A549 (cell line): ENCODE data around the gene NDUFS8. TPM values are rescaled to one million over a fixed set of nuclear protein-coding genes. Genes with fewer than 3 reads are reported as not detected.

Experiments
- ATAC-seq, 2 experiments: fragments of 200-7000 bp in 1 of 2; fragments of >200 bp in 1 of 2; cut with Nextera tagmentation in 1 of 2; cut with Tn5 transposase in 1 of 2; 3 replicates each; pipeline versions ENCODE4 v1.8.0 to v1.9.1; 2018 to 2020; ENCODE audit warnings: mild to moderate bottlenecking in 1 of 2, moderate library complexity in 1 of 2
- CTCF ChIA-PET: fragments of 300-600 bp; sonication (Branson Sonifier 250); formaldehyde crosslinking; extraction: SDS; loops from one replicate; lab custom pipeline; 2021; ENCODE audit warnings: antibody characterized with exemption, inconsistent platforms; lab: Yijun Ruan, JAX
- POLR2A ChIA-PET: fragments of 350-600 bp; formaldehyde crosslinking; extraction: SDS; loops from one replicate; lab custom pipeline; 2021; ENCODE audit warnings: antibody characterized with exemption, inconsistent platforms; lab: Yijun Ruan, JAX
- DNase-seq, 2 experiments: peaks; one replicate each; pipeline versions ENCODE4 v3.0.0 to v3.0.0-alpha.2; 2011 to 2016; ENCODE audit warnings: low read depth in 1 of 2, low spot score in 1 of 2
- FAIRE-seq: peaks from 2 replicates; lab custom pipeline; 2011; peaks lifted over from hg19 to GRCh38; lab: Jason Lieb, UNC
- H3K27ac ChIP-seq, 2 experiments: fragments of >200 bp; sonication (Bioruptor Twin); formaldehyde crosslinking; 3 replicates each; pipeline ENCODE4 v1.5.1; 2016 to 2017
- H3K4me1 ChIP-seq: fragments of >200 bp; sonication (Bioruptor Twin); formaldehyde crosslinking; 3 replicates; pipeline ENCODE4 v1.6.1; 2016
- H3K4me2 ChIP-seq: fragments of >200 bp; sonication (Bioruptor Twin); formaldehyde crosslinking; 3 replicates; pipeline ENCODE4 v1.6.1; 2016
- H3K4me3 ChIP-seq: fragments of >200 bp; sonication (Bioruptor Twin); formaldehyde crosslinking; 3 replicates; pipeline ENCODE4 v1.5.1; 2016
- H3K9me3 ChIP-seq: fragments of >200 bp; sonication (Bioruptor Twin); formaldehyde crosslinking; 3 replicates; pipeline ENCODE4 v1.6.1; 2016
- CBX2 ChIP-seq: fragments of 200-600 bp; sonication (generic); IDR thresholded peaks from 2 replicates; pipeline ENCODE4 v1.6.1; 2016; ENCODE audit warnings: low read depth, mild to moderate bottlenecking, borderline replicate concordance
- CBX8 ChIP-seq: fragments of 200-600 bp; sonication (generic); IDR thresholded peaks from 2 replicates; pipeline ENCODE4 v1.6.1; 2016
- EHMT2 ChIP-seq: fragments of 200-600 bp; sonication (generic); IDR thresholded peaks from 2 replicates; pipeline ENCODE4 v1.6.1; 2016; ENCODE audit warnings: antibody characterized with exemption, low read depth, mild to moderate bottlenecking, moderate library complexity
- EP300 ChIP-seq, 2 experiments: fragments of >200 bp; sonication (Bioruptor Twin); formaldehyde crosslinking; IDR thresholded peaks; 2 replicates in 1 of 2; 3 replicates in 1 of 2; pipeline ENCODE4 v1.6.1; 2016 to 2017
- FOSB ChIP-seq: fragments of 250-450 bp; sonication (Bioruptor Pico); IDR thresholded peaks from 2 replicates; pipeline ENCODE4 v1.5.0; 2020; ENCODE audit warnings: mild to moderate bottlenecking, moderate library complexity
- HOXA7 ChIP-seq: fragments of 250-450 bp; sonication (Bioruptor Pico); IDR thresholded peaks from 2 replicates; pipeline ENCODE4 v1.5.0; 2020; ENCODE audit warnings: mild to moderate bottlenecking, moderate library complexity
- KDM1A ChIP-seq: fragments of 200-600 bp; sonication (generic); IDR thresholded peaks from 2 replicates; pipeline ENCODE4 v1.6.1; 2016; ENCODE audit warnings: low read depth, mild to moderate bottlenecking
- MAZ ChIP-seq: fragments of 150-350 bp; IDR thresholded peaks from 2 replicates; pipeline ENCODE4 v1.6.1; 2014; ENCODE audit warnings: antibody characterized with exemption, low read depth, low read length, borderline replicate concordance
- PHF8 ChIP-seq: fragments of 200-600 bp; sonication (generic); IDR thresholded peaks from 2 replicates; pipeline ENCODE4 v1.6.1; 2016; ENCODE audit warnings: low read depth, mild to moderate bottlenecking, antibody characterized with exemption, moderate library complexity, borderline replicate concordance
- POLR2A ChIP-seq: IDR thresholded peaks from 2 replicates; pipeline ENCODE4 v1.6.1; 2012; ENCODE audit warnings: mild to moderate bottlenecking, low read length
- POLR2AphosphoS2 ChIP-seq: conservative IDR thresholded peaks from 2 replicates; pipeline ENCODE4 v1.6.1; 2012; ENCODE audit warnings: low read length, improper control_type of control experiment, inconsistent platforms
- RARB ChIP-seq: fragments of 250-450 bp; sonication (Bioruptor Pico); IDR thresholded peaks from 2 replicates; pipeline ENCODE4 v1.8.0; 2021; ENCODE audit warnings: mild to moderate bottlenecking, moderate library complexity
- TP53 ChIP-seq: fragments of 250-450 bp; sonication (Bioruptor Pico); IDR thresholded peaks from 2 replicates; pipeline ENCODE4 v1.5.0; 2021; ENCODE audit warnings: mild to moderate bottlenecking, moderate library complexity
- ZFP36 ChIP-seq: fragments of 450-650 bp; IDR thresholded peaks from 2 replicates; pipeline ENCODE4 v1.6.1; 2014; ENCODE audit warnings: borderline replicate concordance; ENCODE audit not compliant: partially characterized antibody
- ZNF302 ChIP-seq: fragments of 250-450 bp; sonication (Bioruptor Pico); IDR thresholded peaks from 2 replicates; pipeline ENCODE4 v1.9.0; 2021; ENCODE audit warnings: inconsistent platforms, mild to moderate bottlenecking, moderate library complexity
- ZSCAN20 ChIP-seq: fragments of 250-450 bp; sonication (Bioruptor Pico); IDR thresholded peaks from 2 replicates; pipeline ENCODE4 v1.8.0; 2022; ENCODE audit warnings: mild to moderate bottlenecking, moderate library complexity
- WGBS: methylation state at CpG from one replicate; pipeline ENCODE4 v1.1.6; 2017; ENCODE audit errors: missing lambda C conversion rate; 5-methylcytosine and 5-hydroxymethylcytosine counted together
- polyA plus RNA-seq, 4 experiments: library from polyadenylated mRNA; depleted of rRNA in 3 of 4; stranded (reverse); fragments of >200 nt; fragmentation: RNase III in 1 of 4; extraction: RNeasy Plus Mini Kit Qiagen cat#74134 plus additional on column Dnase treatment in 1 of 4; gene quantifications; 2 replicates in 3 of 4; 3 replicates in 1 of 4; pipeline ENCODE4 v1.2.3, GENCODE V29; 2011 to 2017
- TF ChIP-seq, protein P1 (sequence below): fragments of 250-450 bp; sonication (Bioruptor Pico); IDR thresholded peaks from 2 replicates; pipeline ENCODE4 v1.5.0; 2021; ENCODE audit warnings: mild to moderate bottlenecking, moderate library complexity, borderline replicate concordance
- TF ChIP-seq, protein P2 (sequence below): fragments of >200 bp; sonication (Bioruptor Twin); formaldehyde crosslinking; IDR thresholded peaks from 2 replicates; pipeline ENCODE4 v1.6.1; 2016
- TF ChIP-seq, protein P3 (sequence below): IDR thresholded peaks from 2 replicates; pipeline ENCODE4 v1.6.1; 2012
- TF ChIP-seq, protein P4 (sequence below): fragments of 250-450 bp; sonication (Bioruptor Pico); IDR thresholded peaks from 2 replicates; pipeline ENCODE4 v1.5.0; 2020; ENCODE audit warnings: low read depth, mild to moderate bottlenecking, moderate library complexity
- TF ChIP-seq, protein P5 (sequence below): IDR thresholded peaks from 2 replicates; pipeline ENCODE4 v1.6.1; 2012

Gene NDUFS8
- polyA plus RNA-seq, 2 of the 4 experiments (the other 2 are of a cell fraction) = 71.0 to 298 TPM

DNA sequence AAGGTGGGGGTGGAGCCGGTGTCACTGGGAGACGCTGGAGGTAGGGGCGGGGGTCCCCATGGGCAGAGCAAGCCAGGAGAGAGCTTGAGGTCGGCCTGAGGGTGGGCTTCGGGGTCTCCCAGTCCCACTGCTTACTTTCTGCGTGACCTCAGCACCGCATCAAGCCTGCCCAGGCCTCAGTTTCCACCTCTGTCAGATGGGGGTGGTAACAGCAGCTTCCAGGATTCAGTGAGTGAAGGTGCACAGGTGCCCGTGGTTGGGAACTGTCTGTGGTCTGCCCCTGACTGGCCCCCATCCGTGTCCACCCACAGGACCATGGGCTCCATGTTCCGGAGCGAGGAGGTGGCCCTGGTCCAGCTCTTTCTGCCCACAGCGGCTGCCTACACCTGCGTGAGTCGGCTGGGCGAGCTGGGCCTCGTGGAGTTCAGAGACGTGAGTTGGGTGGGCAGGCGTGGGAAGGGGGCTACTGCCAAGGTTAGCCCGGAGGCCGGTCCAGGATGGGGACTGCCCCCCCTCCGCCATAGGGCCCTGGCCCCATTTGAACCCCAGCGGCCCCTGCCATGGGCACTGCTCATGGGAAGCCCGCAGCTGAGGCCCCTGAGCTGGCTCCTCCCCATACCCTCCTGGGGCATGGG, 10.6 kb downstream of the NDUFS8 start:
- H3K4me2 ChIP-seq = peak overlapping the region; percentile 94
- POLR2A ChIA-PET = interaction anchor here (1.8 to 2.5 kb wide), 2 partner anchors 27 to 31 kb away, joined by 5 to 9 read pairs; partner anchors contain the start of gene ALDH3B1
- no peaks in the 10 kb centered on the region for H3K9me3 ChIP-seq
- H3K4me3 ChIP-seq = peak overlapping the region; percentile 60
- 76% methylated on average over 13 of the region's 23 CpGs for WGBS
- no peak for DNase-seq
- CTCF ChIA-PET = interaction anchor here (0.9 to 7.3 kb wide), 6 partner anchors 12 to 256 kb away, joined by 4 to 60 read pairs (median 6); partner anchors contain the start of gene ALDH3B1
- no peak for FAIRE-seq
- ATAC-seq = no peak
- TF ChIP-seq MAZ (no peak), CBX2 (no peak), TP53 (no peak), POLR2A (no peak), CBX8 (no peak), ZNF302 (CRISPR knock-in tag) (no peak), FOSB (CRISPR knock-in tag) (no peak), HOXA7 (no peak), ZSCAN20 (no peak), POLR2AphosphoS2 (no peak), PHF8 (no peak), KDM1A (no peak), RARB (CRISPR knock-in tag) (no peak)
- TF ChIP-seq, protein P1, sequence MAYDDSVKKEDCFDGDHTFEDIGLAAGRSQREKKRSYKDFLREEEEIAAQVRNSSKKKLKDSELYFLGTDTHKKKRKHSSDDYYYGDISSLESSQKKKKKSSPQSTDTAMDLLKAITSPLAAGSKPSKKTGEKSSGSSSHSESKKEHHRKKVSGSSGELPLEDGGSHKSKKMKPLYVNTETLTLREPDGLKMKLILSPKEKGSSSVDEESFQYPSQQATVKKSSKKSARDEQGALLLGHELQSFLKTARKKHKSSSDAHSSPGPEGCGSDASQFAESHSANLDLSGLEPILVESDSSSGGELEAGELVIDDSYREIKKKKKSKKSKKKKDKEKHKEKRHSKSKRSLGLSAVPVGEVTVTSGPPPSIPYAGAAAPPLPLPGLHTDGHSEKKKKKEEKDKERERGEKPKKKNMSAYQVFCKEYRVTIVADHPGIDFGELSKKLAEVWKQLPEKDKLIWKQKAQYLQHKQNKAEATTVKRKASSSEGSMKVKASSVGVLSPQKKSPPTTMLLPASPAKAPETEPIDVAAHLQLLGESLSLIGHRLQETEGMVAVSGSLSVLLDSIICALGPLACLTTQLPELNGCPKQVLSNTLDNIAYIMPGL (CRISPR knock-in tag) = no peak
- TF ChIP-seq, protein P2, sequence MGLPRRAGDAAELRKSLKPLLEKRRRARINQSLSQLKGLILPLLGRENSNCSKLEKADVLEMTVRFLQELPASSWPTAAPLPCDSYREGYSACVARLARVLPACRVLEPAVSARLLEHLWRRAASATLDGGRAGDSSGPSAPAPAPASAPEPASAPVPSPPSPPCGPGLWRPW = no peak
- TF ChIP-seq, protein P3, sequence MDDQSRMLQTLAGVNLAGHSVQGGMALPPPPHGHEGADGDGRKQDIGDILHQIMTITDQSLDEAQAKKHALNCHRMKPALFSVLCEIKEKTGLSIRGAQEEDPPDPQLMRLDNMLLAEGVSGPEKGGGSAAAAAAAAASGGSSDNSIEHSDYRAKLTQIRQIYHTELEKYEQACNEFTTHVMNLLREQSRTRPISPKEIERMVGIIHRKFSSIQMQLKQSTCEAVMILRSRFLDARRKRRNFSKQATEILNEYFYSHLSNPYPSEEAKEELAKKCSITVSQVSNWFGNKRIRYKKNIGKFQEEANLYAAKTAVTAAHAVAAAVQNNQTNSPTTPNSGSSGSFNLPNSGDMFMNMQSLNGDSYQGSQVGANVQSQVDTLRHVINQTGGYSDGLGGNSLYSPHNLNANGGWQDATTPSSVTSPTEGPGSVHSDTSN = no peak
- TF ChIP-seq, protein P4, sequence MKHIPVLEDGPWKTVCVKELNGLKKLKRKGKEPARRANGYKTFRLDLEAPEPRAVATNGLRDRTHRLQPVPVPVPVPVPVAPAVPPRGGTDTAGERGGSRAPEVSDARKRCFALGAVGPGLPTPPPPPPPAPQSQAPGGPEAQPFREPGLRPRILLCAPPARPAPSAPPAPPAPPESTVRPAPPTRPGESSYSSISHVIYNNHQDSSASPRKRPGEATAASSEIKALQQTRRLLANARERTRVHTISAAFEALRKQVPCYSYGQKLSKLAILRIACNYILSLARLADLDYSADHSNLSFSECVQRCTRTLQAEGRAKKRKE (CRISPR knock-in tag) = no peak
- peak overlapping the region; percentile 95 to 96 for H3K27ac ChIP-seq
- H3K4me1 ChIP-seq = peaks cover 49% of the 10 kb centered on the region

DNA sequence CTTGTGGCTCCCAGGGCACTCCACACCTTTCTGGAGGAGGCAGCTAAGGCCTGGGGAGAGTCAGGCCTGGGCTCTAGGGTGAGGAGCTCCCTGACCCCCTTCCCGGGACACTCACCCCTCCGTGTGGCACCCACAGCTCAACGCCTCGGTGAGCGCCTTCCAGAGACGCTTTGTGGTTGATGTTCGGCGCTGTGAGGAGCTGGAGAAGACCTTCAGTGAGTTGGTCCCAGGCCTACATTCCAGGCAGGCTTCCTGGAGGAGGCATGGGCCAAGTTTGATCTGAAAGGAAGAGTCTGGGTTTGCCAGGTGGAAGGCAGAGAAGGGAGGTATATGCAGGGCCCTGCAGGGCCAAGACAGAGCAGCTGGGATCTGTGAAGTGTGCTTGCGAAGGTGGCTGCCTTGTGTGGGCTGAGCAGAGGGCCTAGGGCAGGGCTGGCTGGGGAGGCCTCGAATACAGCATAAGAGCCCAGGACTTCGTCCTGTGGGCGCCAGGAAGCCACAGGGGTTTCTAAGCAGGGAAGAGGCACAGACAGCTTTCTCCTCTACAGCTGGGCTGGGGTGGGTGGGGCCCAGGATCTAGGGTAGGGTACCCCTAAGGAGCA, 11.2 kb downstream of the NDUFS8 start:
- peak overlapping the region; percentile 94 for H3K4me2 ChIP-seq
- ChIA-PET POLR2A (interaction anchor here (1.5 to 2.5 kb wide), 2 partner anchors 29 to 31 kb away, joined by 4 to 9 read pairs; partner anchors contain the start of gene ALDH3B1), CTCF (interaction anchor here (0.7 to 7.3 kb wide), 10 partner anchors 11 to 255 kb away, joined by 3 to 60 read pairs (median 5); partner anchors contain the start of gene ALDH3B1)
- ATAC-seq (no peak), DNase-seq (no peak), FAIRE-seq (no peak)
- TF ChIP-seq, protein P5, sequence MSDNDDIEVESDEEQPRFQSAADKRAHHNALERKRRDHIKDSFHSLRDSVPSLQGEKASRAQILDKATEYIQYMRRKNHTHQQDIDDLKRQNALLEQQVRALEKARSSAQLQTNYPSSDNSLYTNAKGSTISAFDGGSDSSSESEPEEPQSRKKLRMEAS = 0 out of 2 replicates have a peak, but pooled peaks have one; percentile 13
- TF ChIP-seq ZFP36 = peak; percentile 97
- TF ChIP-seq EHMT2 = no peak
- no peak for TF ChIP-seq EP300 (IDR thresholded peaks at IDR 0.05)
- no peaks in the 10 kb centered on the region for H3K9me3 ChIP-seq
- no peak overlapping the region for H3K4me3 ChIP-seq
- WGBS = 85% methylated on average over 12 of the region's 12 CpGs
- H3K4me1 ChIP-seq = peaks cover 49% of the 10 kb centered on the region
- H3K27ac ChIP-seq = peak overlapping the region in 1 of 2 experiments; percentile 96; a peak in 3 of 6 replicates
